ENCODE measurements around the gene ZNF576. TPM values are rescaled to one million over a fixed set of nuclear protein-coding genes. Genes with fewer than 3 reads are reported as not detected.
"Not testable (repeated sequence)": the region's sequence is repeated elsewhere in the genome, so short reads cannot be mapped to it uniquely, and the experiment has no call there.

Gene ZNF576
- total and polyA plus RNA-seq, 2 donors from 2014 or later = 15.3 to 25.6 TPM

DNA sequence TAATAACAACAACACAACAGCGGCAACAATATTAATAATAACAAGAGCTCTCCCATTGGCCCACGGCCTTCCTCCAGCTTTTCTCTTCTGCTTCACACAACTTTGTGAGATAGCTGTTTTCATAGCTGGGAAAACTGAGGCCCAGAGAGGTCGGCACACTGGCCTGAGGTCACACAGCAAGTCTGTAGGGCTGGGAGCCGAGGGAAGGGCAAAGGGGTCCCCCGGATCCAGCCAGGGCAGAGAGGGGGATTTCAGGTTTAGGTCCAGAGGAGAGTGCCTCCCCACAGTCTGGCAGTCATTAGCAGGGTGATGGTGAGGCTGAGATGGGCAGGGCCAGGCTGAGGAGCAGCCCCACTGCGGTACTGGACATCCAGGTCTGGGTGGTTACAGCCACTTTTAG is 52.2 kb downstream of the ZNF576 start:
- no peak for FAIRE-seq
- intact Hi-C loops (cut with DNase I) = no loop called here
- H3K9me3 ChIP-seq (ENCODE audit: control insufficient read depth in 2 of 3, insufficient read depth in 1 of 3, low read length in 3 of 3) = no peaks in the 10 kb centered on the region
- H3K27ac ChIP-seq (ENCODE audit: low read depth in 2 of 2, low read length in 2 of 2) = no peak overlapping the region
- no peak overlapping the region for H3K4me3 ChIP-seq (ENCODE audit: low read length in 3 of 3)
- H3K9ac ChIP-seq (ENCODE audit: low read length in 3 of 3) = no peak overlapping the region
- TF ChIP-seq, protein P1, sequence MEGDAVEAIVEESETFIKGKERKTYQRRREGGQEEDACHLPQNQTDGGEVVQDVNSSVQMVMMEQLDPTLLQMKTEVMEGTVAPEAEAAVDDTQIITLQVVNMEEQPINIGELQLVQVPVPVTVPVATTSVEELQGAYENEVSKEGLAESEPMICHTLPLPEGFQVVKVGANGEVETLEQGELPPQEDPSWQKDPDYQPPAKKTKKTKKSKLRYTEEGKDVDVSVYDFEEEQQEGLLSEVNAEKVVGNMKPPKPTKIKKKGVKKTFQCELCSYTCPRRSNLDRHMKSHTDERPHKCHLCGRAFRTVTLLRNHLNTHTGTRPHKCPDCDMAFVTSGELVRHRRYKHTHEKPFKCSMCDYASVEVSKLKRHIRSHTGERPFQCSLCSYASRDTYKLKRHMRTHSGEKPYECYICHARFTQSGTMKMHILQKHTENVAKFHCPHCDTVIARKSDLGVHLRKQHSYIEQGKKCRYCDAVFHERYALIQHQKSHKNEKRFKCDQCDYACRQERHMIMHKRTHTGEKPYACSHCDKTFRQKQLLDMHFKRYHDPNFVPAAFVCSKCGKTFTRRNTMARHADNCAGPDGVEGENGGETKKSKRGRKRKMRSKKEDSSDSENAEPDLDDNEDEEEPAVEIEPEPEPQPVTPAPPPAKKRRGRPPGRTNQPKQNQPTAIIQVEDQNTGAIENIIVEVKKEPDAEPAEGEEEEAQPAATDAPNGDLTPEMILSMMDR (IDR thresholded peaks at IDR 0.05; ENCODE audit: borderline replicate concordance, extremely low read depth, insufficient read depth) = no peak
- peaks cover 0 to 3% (median 0%) of the 10 kb centered on the region in 3 donors for H3K4me1 ChIP-seq (ENCODE audit: control insufficient read depth in 2 of 3, insufficient read depth in 2 of 3, low read depth in 1 of 3, low read length in 3 of 3)
- no peaks in the 10 kb centered on the region for H3K36me3 ChIP-seq (ENCODE audit: control insufficient read depth in 2 of 3, insufficient read depth in 3 of 3, low read length in 3 of 3)
- H3K27me3 ChIP-seq (ENCODE audit: control insufficient read depth, insufficient read depth, low read length) = no peaks in the 10 kb centered on the region
- DNase-seq = no peak

DNA sequence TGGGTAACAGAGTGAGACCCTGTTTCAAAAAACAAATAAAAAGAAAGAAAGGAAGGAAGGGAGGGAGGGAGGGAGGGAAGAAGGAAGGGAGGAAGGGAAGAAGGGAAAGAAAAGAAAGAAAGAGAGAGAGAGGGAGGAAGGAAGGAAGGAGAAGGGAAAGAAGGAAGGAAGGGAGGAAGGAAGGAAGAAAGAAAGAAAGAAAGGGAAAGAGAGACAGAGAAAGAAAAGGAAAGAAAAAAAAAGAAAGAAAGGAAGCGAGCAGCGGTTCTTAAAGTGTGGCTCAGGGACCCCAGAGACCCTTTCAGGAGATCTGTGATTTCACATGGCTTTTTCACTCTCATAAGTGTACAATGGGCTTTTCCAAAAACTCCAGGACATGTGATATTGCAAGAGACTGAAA is 53.1 kb downstream of the ZNF576 start:
- FAIRE-seq = no peak
- Histone ChIP-seq H3K9ac (ENCODE audit: low read length in 3 of 3) (no peak overlapping the region), H3K4me3 (ENCODE audit: low read length in 3 of 3) (no peak overlapping the region), H3K4me1 (ENCODE audit: control insufficient read depth in 2 of 3, insufficient read depth in 2 of 3, low read depth in 1 of 3, low read length in 3 of 3) (peaks cover 0 to 3% (median 0%) of the 10 kb centered on the region in 3 donors), H3K9me3 (ENCODE audit: control insufficient read depth in 2 of 3, insufficient read depth in 1 of 3, low read length in 3 of 3) (no peaks in the 10 kb centered on the region), H3K27me3 (ENCODE audit: control insufficient read depth, insufficient read depth, low read length) (no peaks in the 10 kb centered on the region), H3K27ac (ENCODE audit: low read depth in 2 of 2, low read length in 2 of 2) (no peak overlapping the region), H3K36me3 (ENCODE audit: control insufficient read depth in 2 of 3, insufficient read depth in 3 of 3, low read length in 3 of 3) (no peaks in the 10 kb centered on the region)
- intact Hi-C loops (cut with DNase I) = no loop called here
- TF ChIP-seq, protein P1 (IDR thresholded peaks at IDR 0.05; ENCODE audit: borderline replicate concordance, extremely low read depth, insufficient read depth) = no peak
- DNase-seq = no peak

DNA sequence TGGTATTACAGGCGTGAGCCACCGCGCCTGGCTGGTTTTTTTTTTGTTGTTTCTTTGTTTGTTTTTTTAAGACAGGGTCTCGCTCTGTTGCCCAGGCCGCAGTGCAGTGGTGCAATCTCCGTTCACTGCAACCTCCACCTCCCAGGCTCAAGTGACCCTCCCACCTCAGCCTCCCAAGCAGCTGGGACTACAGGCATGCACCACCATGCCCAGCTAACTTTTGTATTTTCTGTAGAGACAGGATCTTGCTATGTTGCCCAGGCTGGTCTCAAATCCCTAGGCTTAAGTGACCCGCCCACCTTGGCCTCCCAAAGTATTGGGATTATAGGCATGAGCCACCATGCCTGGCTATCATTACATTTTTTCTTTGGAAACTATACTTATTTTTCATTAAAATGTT is 53.9 kb downstream of the ZNF576 start:
- H3K27ac ChIP-seq (ENCODE audit: low read depth in 2 of 2, low read length in 2 of 2); H3K36me3 ChIP-seq (ENCODE audit: control insufficient read depth in 2 of 3, insufficient read depth in 3 of 3, low read length in 3 of 3); H3K4me1 ChIP-seq (ENCODE audit: control insufficient read depth in 2 of 3, insufficient read depth in 2 of 3, low read depth in 1 of 3, low read length in 3 of 3); intact Hi-C loops (cut with DNase I); FAIRE-seq; H3K4me3 ChIP-seq (ENCODE audit: low read length in 3 of 3); H3K9ac ChIP-seq (ENCODE audit: low read length in 3 of 3); H3K27me3 ChIP-seq (ENCODE audit: control insufficient read depth, insufficient read depth, low read length); DNase-seq; H3K9me3 ChIP-seq (ENCODE audit: control insufficient read depth in 2 of 3, insufficient read depth in 1 of 3, low read length in 3 of 3): not testable (repeated sequence)

Other genes starting within 250 kb of the ZNF576 start
- gene CD177, start 242.9 kb upstream of the ZNF576 start, total RNA-seq = 0.66 TPM
- gene CD177, start 242.9 kb upstream of the ZNF576 start, polyA plus RNA-seq (ENCODE audit: insufficient read depth, low read depth, low replicate concordance) = 0.17 TPM
- gene TEX101, start 181.7 kb upstream of the ZNF576 start, total RNA-seq = not detected
- gene TEX101, start 181.7 kb upstream of the ZNF576 start, polyA plus RNA-seq (ENCODE audit: insufficient read depth, low read depth, low replicate concordance) = not detected
- 1.7 TPM for gene LYPD3, start 131.0 kb upstream of the ZNF576 start, total RNA-seq
- 2.2 TPM for gene LYPD3, start 131.0 kb upstream of the ZNF576 start, polyA plus RNA-seq (ENCODE audit: insufficient read depth, low read depth, low replicate concordance)
- gene PHLDB3, start 91.8 kb upstream of the ZNF576 start, total RNA-seq = 10.8 TPM
- gene PHLDB3, start 91.8 kb upstream of the ZNF576 start, polyA plus RNA-seq (ENCODE audit: insufficient read depth, low read depth, low replicate concordance) = 8.2 TPM
- 61.3 TPM for gene ETHE1, start 69.4 kb upstream of the ZNF576 start, total RNA-seq
- gene ETHE1, start 69.4 kb upstream of the ZNF576 start, polyA plus RNA-seq (ENCODE audit: insufficient read depth, low read depth, low replicate concordance) = 81.8 TPM
- 3.1 TPM for gene ZNF575, start 63.4 kb upstream of the ZNF576 start, total RNA-seq
- gene ZNF575, start 63.4 kb upstream of the ZNF576 start, polyA plus RNA-seq (ENCODE audit: insufficient read depth, low read depth, low replicate concordance) = 2.8 TPM
- 24.5 TPM for gene XRCC1, start 21.1 kb upstream of the ZNF576 start, total RNA-seq
- gene XRCC1, start 21.1 kb upstream of the ZNF576 start, polyA plus RNA-seq (ENCODE audit: insufficient read depth, low read depth, low replicate concordance) = 19.3 TPM
- 14.8 TPM for gene PINLYP, start 20.8 kb upstream of the ZNF576 start, total RNA-seq
- gene PINLYP, start 20.8 kb upstream of the ZNF576 start, polyA plus RNA-seq (ENCODE audit: insufficient read depth, low read depth, low replicate concordance) = 41.8 TPM
- 24.2 TPM for gene IRGQ, start 461 bp upstream of the ZNF576 start, total RNA-seq
- gene IRGQ, start 461 bp upstream of the ZNF576 start, polyA plus RNA-seq (ENCODE audit: insufficient read depth, low read depth, low replicate concordance) = 9.5 TPM
- 0.28 TPM for gene SRRM5, start 15.5 kb downstream of the ZNF576 start, total RNA-seq
- 0.22 TPM for gene SRRM5, start 15.5 kb downstream of the ZNF576 start, polyA plus RNA-seq (ENCODE audit: insufficient read depth, low read depth, low replicate concordance)
- 44.3 TPM for gene ZNF428, start 23.0 kb downstream of the ZNF576 start, total RNA-seq
- gene ZNF428, start 23.0 kb downstream of the ZNF576 start, polyA plus RNA-seq (ENCODE audit: insufficient read depth, low read depth, low replicate concordance) = 95.4 TPM
- 25.3 TPM for gene CADM4, start 43.3 kb downstream of the ZNF576 start, total RNA-seq
- 47.0 TPM for gene CADM4, start 43.3 kb downstream of the ZNF576 start, polyA plus RNA-seq (ENCODE audit: insufficient read depth, low read depth, low replicate concordance)
- 17.0 TPM for gene PLAUR, start 73.6 kb downstream of the ZNF576 start, total RNA-seq
- 3.9 TPM for gene PLAUR, start 73.6 kb downstream of the ZNF576 start, polyA plus RNA-seq (ENCODE audit: insufficient read depth, low read depth, low replicate concordance)
- gene IRGC, start 119.5 kb downstream of the ZNF576 start, total RNA-seq = not detected
- gene IRGC, start 119.5 kb downstream of the ZNF576 start, polyA plus RNA-seq (ENCODE audit: insufficient read depth, low read depth, low replicate concordance) = not detected
- 34.6 TPM for gene SMG9, start 158.4 kb downstream of the ZNF576 start, total RNA-seq
- 25.1 TPM for gene SMG9, start 158.4 kb downstream of the ZNF576 start, polyA plus RNA-seq (ENCODE audit: insufficient read depth, low read depth, low replicate concordance)
- 6.1 TPM for gene KCNN4, start 184.4 kb downstream of the ZNF576 start, total RNA-seq
- 0.80 TPM for gene KCNN4, start 184.4 kb downstream of the ZNF576 start, polyA plus RNA-seq (ENCODE audit: insufficient read depth, low read depth, low replicate concordance)
- gene LYPD5, start 205.9 kb downstream of the ZNF576 start, total RNA-seq = 4.2 TPM
- gene LYPD5, start 205.9 kb downstream of the ZNF576 start, polyA plus RNA-seq (ENCODE audit: insufficient read depth, low read depth, low replicate concordance) = 1.8 TPM
- 12.7 TPM for gene ZNF283, start 230.7 kb downstream of the ZNF576 start, total RNA-seq
- gene ZNF283, start 230.7 kb downstream of the ZNF576 start, polyA plus RNA-seq (ENCODE audit: insufficient read depth, low read depth, low replicate concordance) = 3.3 TPM